GM19351 (cell line): Measurements from ENCODE around the gene SERPINA3.
"Not testable (repeated sequence)": the region's sequence is repeated elsewhere in the genome, so short reads cannot be mapped to it uniquely, and the experiment has no call there.

Source experiments
- ATAC-seq: cut with Tn5 transposase; IDR thresholded peaks from one replicate; pipeline ENCODE4 v1.9.1; 2021; ENCODE audit warnings: mild to moderate bottlenecking, moderate library complexity; ENCODE audit not compliant: unreplicated experiment

The SERPINA3 gene

GRCh38 chr14:94631050-94631449, 18.9 kb downstream of the SERPINA3 start:
- ATAC-seq = no peak

GRCh38 chr14:94631536-94632304, 19.5 kb downstream of the SERPINA3 start:
- ATAC-seq = no peak

- no peak for ATAC-seq
Measured at GRCh38 chr14:94632305-94632590, 20.1 kb downstream of the SERPINA3 start.

- ATAC-seq = no peak
Measured at GRCh38 chr14:94633121-94633520, 20.9 kb downstream of the SERPINA3 start.

GRCh38 chr14:94635154-94635553, 23.0 kb downstream of the SERPINA3 start:
- no peak for ATAC-seq

GRCh38 chr14:94636744-94637412, 24.7 kb downstream of the SERPINA3 start:
- no peak for ATAC-seq

- ATAC-seq = not testable (repeated sequence)
Measured at GRCh38 chr14:94637814-94638213, 25.6 kb downstream of the SERPINA3 start.

- no peak for ATAC-seq
Measured at GRCh38 chr14:94638339-94638738, 26.1 kb downstream of the SERPINA3 start.

- no peak for ATAC-seq
Measured at GRCh38 chr14:94638961-94639817, 27.0 kb downstream of the SERPINA3 start.

GRCh38 chr14:94640721-94641631, 28.8 kb downstream of the SERPINA3 start:
- ATAC-seq = no peak

GRCh38 chr14:94641632-94641955, 29.4 kb downstream of the SERPINA3 start:
- ATAC-seq = no peak

- ATAC-seq = no peak
Measured at GRCh38 chr14:94643316-94644101, 31.3 kb downstream of the SERPINA3 start.

- no peak for ATAC-seq
Measured at GRCh38 chr14:94644102-94644535, 31.9 kb downstream of the SERPINA3 start.

GRCh38 chr14:94646066-94646465, 33.9 kb downstream of the SERPINA3 start:
- ATAC-seq = no peak

- ATAC-seq = no peak
Measured at GRCh38 chr14:94646481-94646880, 34.3 kb downstream of the SERPINA3 start.

- no peak for ATAC-seq
Measured at GRCh38 chr14:94648801-94649200, 36.6 kb downstream of the SERPINA3 start.

GRCh38 chr14:94649543-94650443, 37.6 kb downstream of the SERPINA3 start:
- no peak for ATAC-seq

GRCh38 chr14:94650444-94650775, 38.2 kb downstream of the SERPINA3 start:
- no peak for ATAC-seq
